A673 (cell line): ENCODE measurements around the gene DNMT3A. TPM values are rescaled to one million over a fixed set of nuclear protein-coding genes. Genes with fewer than 3 reads are reported as not detected.

Source experiments
- BruUV-seq: library from RNA; stranded (reverse); fragments of 400-500 nt; replicated peaks from 2 replicates; lab custom pipeline; 2021; lab: Mats Ljungman, UMichigan
- CTCF ChIA-PET: fragments of 300-600 bp; sonication (Branson Sonifier 250); formaldehyde crosslinking; loops from one replicate; lab custom pipeline; 2022; ENCODE audit warnings: antibody characterized with exemption; lab: Charles Lee
- POLR2A ChIA-PET: fragments of 300-600 bp; sonication (Branson Sonifier 250); formaldehyde crosslinking; loops from one replicate; lab custom pipeline; 2022; ENCODE audit warnings: antibody characterized with exemption; ENCODE audit not compliant: low non-redundant PET; lab: Charles Lee
- DNase-seq: peaks from one replicate; pipeline ENCODE4 v3.0.0-alpha.2; 2015; ENCODE audit warnings: low spot score
- H3K27ac ChIP-seq: fragments of 200-600 bp; sonication (generic); 2 replicates; pipeline ENCODE4 v1.5.1; 2016; ENCODE audit warnings: mixed run types, low read depth, mild to moderate bottlenecking, mixed read lengths, antibody characterized with exemption, low read length; ENCODE audit not compliant: poor library complexity, severe bottlenecking
- H3K27me3 ChIP-seq: fragments of 200-600 bp; sonication (generic); replicated peaks from 2 replicates; pipeline ENCODE4 v1.6.1; 2017; ENCODE audit warnings: mixed run types, low read depth, mild to moderate bottlenecking, mixed read lengths, antibody characterized with exemption, low read length; ENCODE audit not compliant: insufficient read depth, poor library complexity
- H3K36me3 ChIP-seq: fragments of 200-600 bp; sonication (generic); 2 replicates; pipeline ENCODE4 v1.6.1; 2016; ENCODE audit warnings: mixed run types, mild to moderate bottlenecking, mixed read lengths, antibody characterized with exemption, low read length; ENCODE audit not compliant: insufficient read depth, poor library complexity, severe bottlenecking
- H3K4me1 ChIP-seq: fragments of 200-600 bp; sonication (generic); 2 replicates; pipeline ENCODE4 v1.6.1; 2017; ENCODE audit warnings: mixed run types, mild to moderate bottlenecking, mixed read lengths, antibody characterized with exemption, low read length; ENCODE audit not compliant: insufficient read depth, poor library complexity, severe bottlenecking
- H3K4me3 ChIP-seq: fragments of 200-600 bp; sonication (generic); 2 replicates; pipeline ENCODE4 v1.5.1; 2016; ENCODE audit warnings: low read depth, mixed run types, mild to moderate bottlenecking, mixed read lengths, low read length; ENCODE audit not compliant: poor library complexity, severe bottlenecking
- H3K9me3 ChIP-seq: fragments of 200-600 bp; sonication (generic); 2 replicates; pipeline ENCODE4 v1.6.1; 2016; ENCODE audit warnings: mixed run types, low read depth, mild to moderate bottlenecking, mixed read lengths, antibody characterized with exemption, low read length; ENCODE audit not compliant: poor library complexity, severe bottlenecking
- CTCF ChIP-seq: fragments of 300-800, 200-600 bp; sonication (generic); conservative IDR thresholded peaks from 2 replicates; pipeline ENCODE4 v1.5.1; 2017; ENCODE audit warnings: low read depth, mild to moderate bottlenecking, antibody characterized with exemption, low read length, moderate library complexity, mixed read lengths
- EZH2 ChIP-seq: fragments of 200-600 bp; sonication (generic); IDR thresholded peaks from 2 replicates; pipeline ENCODE4 v1.6.1; 2017; ENCODE audit warnings: borderline replicate concordance, low read depth, mild to moderate bottlenecking, mixed read lengths, antibody characterized with exemption, low read length; ENCODE audit not compliant: poor library complexity, severe bottlenecking
- intact Hi-C: fragments of 100-400 bp; cut with micrococcal nuclease; formaldehyde crosslinking; loops from one replicate; pipeline ENCODE4 v1.10.0; 2022; ENCODE audit not compliant: unreplicated experiment
- total RNA-seq: library from RNA; stranded (reverse); gene quantifications from 2 replicates; pipeline ENCODE4 v1.2.3, GENCODE V29; 2021

DNMT3A gene
- total RNA-seq, 1 experiment from 2014 or later = 109 TPM

- Histone ChIP-seq H3K4me3 (no peak overlapping the region), H3K9me3 (no peaks in the 10 kb centered on the region), H3K27ac (no peak overlapping the region), H3K4me1 (no peaks in the 10 kb centered on the region), H3K36me3 (peaks cover 23% of the 10 kb centered on the region), H3K27me3 (no peaks in the 10 kb centered on the region)
- POLR2A ChIA-PET = no interaction called here
- CTCF ChIA-PET = no interaction called here
- DNase-seq = no peak
- BruUV-seq = no TSS peak
- no peak for TF ChIP-seq CTCF
- TF ChIP-seq EZH2 = no peak
- intact Hi-C loops = no loop called here
Measured at GRCh38 chr2:25266399-25266798, 75.3 kb downstream of the DNMT3A start.

DNA sequence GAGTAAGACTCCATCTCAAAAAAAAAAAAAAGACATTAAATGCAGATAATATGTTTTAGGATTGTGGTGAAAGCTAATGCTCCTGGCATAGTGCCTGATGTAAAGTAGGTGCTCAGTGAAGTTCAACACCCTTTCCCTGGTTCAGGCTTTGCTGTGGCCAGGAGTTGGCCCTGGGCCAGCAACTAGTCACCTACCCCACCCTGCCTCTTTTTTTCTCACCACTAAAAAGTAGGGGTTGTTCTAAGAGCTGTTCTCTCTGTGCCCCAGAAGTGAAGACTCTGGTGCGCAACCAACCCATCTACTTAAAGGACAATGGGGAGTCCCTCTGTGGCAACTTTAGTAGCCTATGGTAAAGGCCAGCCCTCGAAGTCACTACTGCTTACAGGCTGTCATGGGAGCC lies 75.9 kb downstream of the DNMT3A start:
- H3K27ac ChIP-seq = no peak overlapping the region
- CTCF ChIA-PET = no interaction called here
- H3K4me3 ChIP-seq = no peak overlapping the region
- DNase-seq = no peak
- no peak for TF ChIP-seq EZH2
- TF ChIP-seq CTCF = no peak
- H3K4me1 ChIP-seq = no peaks in the 10 kb centered on the region
- BruUV-seq = no TSS peak
- intact Hi-C loops = no loop called here
- POLR2A ChIA-PET = no interaction called here
- H3K36me3 ChIP-seq = peaks cover 20% of the 10 kb centered on the region
- no peaks in the 10 kb centered on the region for H3K27me3 ChIP-seq
- no peaks in the 10 kb centered on the region for H3K9me3 ChIP-seq

GRCh38 chr2:25265001-25265400 lies 76.7 kb downstream of the DNMT3A start:
- BruUV-seq = no TSS peak
- H3K9me3 ChIP-seq = no peaks in the 10 kb centered on the region
- H3K27me3 ChIP-seq = no peaks in the 10 kb centered on the region
- H3K4me3 ChIP-seq = no peak overlapping the region
- DNase-seq = no peak
- no peak overlapping the region for H3K27ac ChIP-seq
- intact Hi-C loops = no loop called here
- TF ChIP-seq EZH2 = no peak
- TF ChIP-seq CTCF = no peak
- peaks cover 23% of the 10 kb centered on the region for H3K36me3 ChIP-seq
- CTCF ChIA-PET = no interaction called here
- no peaks in the 10 kb centered on the region for H3K4me1 ChIP-seq
- POLR2A ChIA-PET = interaction anchor here (0.7 kb wide), 1 partner anchor 289 kb away, joined by 5 read pairs; no protein-coding TSS in a partner anchor
